Epithelial cell of proximal tubule (primary cell): ENCODE results near the gene DUSP22. TPM values are rescaled to one million over a fixed set of nuclear protein-coding genes. Genes with fewer than 3 reads are reported as not detected.

Experiments
- DNase-seq: peaks from one replicate; pipeline ENCODE4 v3.0.0-alpha.2; 2011; ENCODE audit warnings: low read depth
- H3K4me3 ChIP-seq: 2 replicates; pipeline ENCODE4 v1.5.1; 2011; ENCODE audit warnings: low read depth, mild to moderate bottlenecking, low read length
- CTCF ChIP-seq: conservative IDR thresholded peaks from 2 replicates; pipeline ENCODE4 v1.5.1; 2012; ENCODE audit warnings: low read depth, mild to moderate bottlenecking, low read length
- total RNA-seq: library from RNA; depleted of rRNA; stranded (reverse); fragments of >200 nt; gene quantifications from 2 replicates; pipeline ENCODE4 v1.2.3, GENCODE V29; 2015

Gene DUSP22
- total RNA-seq, 1 donor from 2014 or later, result 25.3 TPM

- no peak for DNase-seq
- no peak overlapping the region for H3K4me3 ChIP-seq
- no peak for TF ChIP-seq CTCF
These were observed 45.6 kb downstream of the DUSP22 start for GRCh38 chr6:337805-338368.

- no peak for TF ChIP-seq CTCF
- no peak for DNase-seq
- no peak overlapping the region for H3K4me3 ChIP-seq
These were observed 46.6 kb downstream of the DUSP22 start for GRCh38 chr6:338815-339262.

- no peak for DNase-seq
- no peak overlapping the region for H3K4me3 ChIP-seq
- TF ChIP-seq CTCF, result no peak
These were observed 47.2 kb downstream of the DUSP22 start for GRCh38 chr6:339480-339879.

- no peak overlapping the region for H3K4me3 ChIP-seq
- no peak for TF ChIP-seq CTCF
- DNase-seq, result no peak
These were observed 48.1 kb downstream of the DUSP22 start for GRCh38 chr6:340186-340955.

GRCh38 chr6:340991-341827, 48.9 kb downstream of the DUSP22 start:
- TF ChIP-seq CTCF, result no peak
- no peak overlapping the region for H3K4me3 ChIP-seq
- no peak for DNase-seq

GRCh38 chr6:341914-342831, 49.9 kb downstream of the DUSP22 start:
- DNase-seq, result no peak
- H3K4me3 ChIP-seq, result no peak overlapping the region

More at GRCh38 chr6:341914-342831, 49.9 kb downstream of the DUSP22 start:
- TF ChIP-seq CTCF, result no peak
